Measurements from ENCODE around the gene MCTP1. TPM values are rescaled to one million over a fixed set of nuclear protein-coding genes. Genes with fewer than 3 reads are reported as not detected.

Gene MCTP1
- total RNA-seq, 3 donors from 2014 or later, result 22.8 to 57.8 (median 24.3) TPM

GRCh38 chr5:94670726-94671125, 614.2 kb downstream of the MCTP1 start:
- Histone ChIP-seq H3K27me3 (no peaks in the 10 kb centered on the region), H3K4me3 (no peak overlapping the region), H3K9me3 (no peaks in the 10 kb centered on the region), H3K27ac (no peak overlapping the region), H3K4me1 (no peaks in the 10 kb centered on the region), H3K36me3 (no peaks in the 10 kb centered on the region)
- DNase-seq (ENCODE audit: low spot score in 2 of 2), result no peak
- intact Hi-C loops (cut with DNase I; ENCODE audit: low total_unique reads), result no loop called here
- TF ChIP-seq POLR2A (IDR thresholded peaks at IDR 0.05) (no peak), POLR2AphosphoS5 (IDR thresholded peaks at IDR 0.05) (no peak), CTCF (IDR thresholded peaks at IDR 0.05) (no peak)

GRCh38 chr5:94667937-94668336, 617.0 kb downstream of the MCTP1 start:
- Histone ChIP-seq H3K36me3 (no peaks in the 10 kb centered on the region), H3K4me1 (no peaks in the 10 kb centered on the region), H3K27ac (no peak overlapping the region), H3K27me3 (no peaks in the 10 kb centered on the region), H3K9me3 (no peaks in the 10 kb centered on the region), H3K4me3 (no peak overlapping the region)
- no peak for DNase-seq (ENCODE audit: low spot score in 2 of 2)
- intact Hi-C loops (cut with DNase I; ENCODE audit: low total_unique reads), result no loop called here
- TF ChIP-seq CTCF (IDR thresholded peaks at IDR 0.05) (no peak), POLR2AphosphoS5 (IDR thresholded peaks at IDR 0.05) (no peak), POLR2A (IDR thresholded peaks at IDR 0.05) (no peak)

GRCh38 chr5:94661086-94661485, 623.8 kb downstream of the MCTP1 start:
- Histone ChIP-seq H3K9me3 (peaks cover 0 to 11% of the 10 kb centered on the region in 2 donors), H3K27me3 (no peaks in the 10 kb centered on the region), H3K27ac (no peak overlapping the region), H3K4me1 (no peaks in the 10 kb centered on the region), H3K36me3 (no peaks in the 10 kb centered on the region), H3K4me3 (no peak overlapping the region)
- DNase-seq (ENCODE audit: low spot score in 2 of 2), result no peak
- TF ChIP-seq POLR2AphosphoS5 (IDR thresholded peaks at IDR 0.05), result no peak
- no peak for TF ChIP-seq POLR2A (IDR thresholded peaks at IDR 0.05)
- no peak for TF ChIP-seq CTCF (IDR thresholded peaks at IDR 0.05)
- intact Hi-C loops (cut with DNase I; ENCODE audit: low total_unique reads), result no loop called here

GRCh38 chr5:94660506-94660905, 624.4 kb downstream of the MCTP1 start:
- H3K4me1 ChIP-seq, result no peaks in the 10 kb centered on the region
- H3K4me3 ChIP-seq, result no peak overlapping the region
- intact Hi-C loops (cut with DNase I; ENCODE audit: low total_unique reads), result no loop called here
- DNase-seq (ENCODE audit: low spot score in 2 of 2), result no peak
- H3K27me3 ChIP-seq, result no peaks in the 10 kb centered on the region
- H3K9me3 ChIP-seq, result peaks cover 0 to 15% of the 10 kb centered on the region in 2 donors
- no peak overlapping the region for H3K27ac ChIP-seq
- TF ChIP-seq CTCF (IDR thresholded peaks at IDR 0.05) (no peak), POLR2A (IDR thresholded peaks at IDR 0.05) (no peak), POLR2AphosphoS5 (IDR thresholded peaks at IDR 0.05) (no peak)
- no peaks in the 10 kb centered on the region for H3K36me3 ChIP-seq

- no peaks in the 10 kb centered on the region for H3K36me3 ChIP-seq
Measured at GRCh38 chr5:94658272-94658671, 626.6 kb downstream of the MCTP1 start.

More at GRCh38 chr5:94658272-94658671, 626.6 kb downstream of the MCTP1 start:
- Histone ChIP-seq H3K27ac (no peak overlapping the region), H3K27me3 (no peaks in the 10 kb centered on the region), H3K9me3 (peaks cover 4 to 28% of the 10 kb centered on the region in 2 donors), H3K4me3 (no peak overlapping the region), H3K4me1 (no peaks in the 10 kb centered on the region)
- TF ChIP-seq POLR2AphosphoS5 (IDR thresholded peaks at IDR 0.05) (no peak), POLR2A (IDR thresholded peaks at IDR 0.05) (no peak), CTCF (IDR thresholded peaks at IDR 0.05) (no peak)
- intact Hi-C loops (cut with DNase I; ENCODE audit: low total_unique reads), result no loop called here
- no peak for DNase-seq (ENCODE audit: low spot score in 2 of 2)

Other genes with a start within 250 kb of the MCTP1 start
- gene FAM81B, start 106.3 kb upstream of the MCTP1 start, total RNA-seq, result 1 to 10 TPM in 1 of 3 donors, not detected in 2; 2.6 TPM

Data from breast epithelium (tissue), 4 donors.